Measurements from ENCODE around the gene CELF4. TPM values are rescaled to one million over a fixed set of nuclear protein-coding genes. Genes with fewer than 3 reads are reported as not detected.

CELF4 gene
- total RNA-seq, 2 donors from 2014 or later, result 3.3 to 4.7 TPM

DNA sequence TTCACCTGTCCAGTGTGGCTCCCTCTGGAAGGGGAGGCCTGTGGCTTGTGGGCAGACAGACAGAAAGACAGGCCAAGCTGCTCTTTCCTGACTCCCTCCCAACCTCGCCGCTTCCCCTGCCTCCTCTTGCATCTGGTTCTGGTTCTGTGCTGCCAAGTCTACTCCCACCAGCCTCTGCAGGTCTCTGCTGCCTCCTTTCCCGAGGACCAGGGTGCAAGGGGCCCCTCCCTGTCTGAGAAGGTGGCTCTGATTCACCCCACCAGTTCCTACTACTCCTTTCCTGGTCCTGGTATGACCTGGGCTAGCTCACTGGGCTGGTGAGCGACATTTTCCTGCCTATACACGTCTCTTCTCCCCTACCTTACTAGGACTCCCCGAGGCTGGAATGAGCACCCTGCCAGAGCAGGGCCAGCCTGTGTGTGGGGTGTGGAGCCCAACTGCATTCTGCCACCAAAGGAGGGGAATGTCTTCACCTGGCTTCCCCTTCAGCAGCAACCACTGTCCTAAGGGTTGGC, 238.5 kb downstream of the CELF4 start:
- Histone ChIP-seq H3K9me3 (no peaks in the 10 kb centered on the region), H3K27ac (no peak overlapping the region), H3K27me3 (no peaks in the 10 kb centered on the region), H3K36me3 (replicated peaks in 1 of 2; ENCODE audit: insufficient read depth in 1 of 2, low read depth in 2 of 2) (no peaks in the 10 kb centered on the region), H3K4me1 (no peaks in the 10 kb centered on the region), H3K4me3 (no peak overlapping the region)
- intact Hi-C loops (cut with DNase I), result no loop called here
- no peak for ATAC-seq
- TF ChIP-seq POLR2A (IDR thresholded peaks at IDR 0.05), result no peak
- TF ChIP-seq, protein P1, sequence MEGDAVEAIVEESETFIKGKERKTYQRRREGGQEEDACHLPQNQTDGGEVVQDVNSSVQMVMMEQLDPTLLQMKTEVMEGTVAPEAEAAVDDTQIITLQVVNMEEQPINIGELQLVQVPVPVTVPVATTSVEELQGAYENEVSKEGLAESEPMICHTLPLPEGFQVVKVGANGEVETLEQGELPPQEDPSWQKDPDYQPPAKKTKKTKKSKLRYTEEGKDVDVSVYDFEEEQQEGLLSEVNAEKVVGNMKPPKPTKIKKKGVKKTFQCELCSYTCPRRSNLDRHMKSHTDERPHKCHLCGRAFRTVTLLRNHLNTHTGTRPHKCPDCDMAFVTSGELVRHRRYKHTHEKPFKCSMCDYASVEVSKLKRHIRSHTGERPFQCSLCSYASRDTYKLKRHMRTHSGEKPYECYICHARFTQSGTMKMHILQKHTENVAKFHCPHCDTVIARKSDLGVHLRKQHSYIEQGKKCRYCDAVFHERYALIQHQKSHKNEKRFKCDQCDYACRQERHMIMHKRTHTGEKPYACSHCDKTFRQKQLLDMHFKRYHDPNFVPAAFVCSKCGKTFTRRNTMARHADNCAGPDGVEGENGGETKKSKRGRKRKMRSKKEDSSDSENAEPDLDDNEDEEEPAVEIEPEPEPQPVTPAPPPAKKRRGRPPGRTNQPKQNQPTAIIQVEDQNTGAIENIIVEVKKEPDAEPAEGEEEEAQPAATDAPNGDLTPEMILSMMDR (IDR thresholded peaks at IDR 0.05), result no peak
- WGBS, 2 donors, result 64 to 75% methylated on average over 6 of the region's 6 CpGs
- DNase-seq, result no peak

DNA sequence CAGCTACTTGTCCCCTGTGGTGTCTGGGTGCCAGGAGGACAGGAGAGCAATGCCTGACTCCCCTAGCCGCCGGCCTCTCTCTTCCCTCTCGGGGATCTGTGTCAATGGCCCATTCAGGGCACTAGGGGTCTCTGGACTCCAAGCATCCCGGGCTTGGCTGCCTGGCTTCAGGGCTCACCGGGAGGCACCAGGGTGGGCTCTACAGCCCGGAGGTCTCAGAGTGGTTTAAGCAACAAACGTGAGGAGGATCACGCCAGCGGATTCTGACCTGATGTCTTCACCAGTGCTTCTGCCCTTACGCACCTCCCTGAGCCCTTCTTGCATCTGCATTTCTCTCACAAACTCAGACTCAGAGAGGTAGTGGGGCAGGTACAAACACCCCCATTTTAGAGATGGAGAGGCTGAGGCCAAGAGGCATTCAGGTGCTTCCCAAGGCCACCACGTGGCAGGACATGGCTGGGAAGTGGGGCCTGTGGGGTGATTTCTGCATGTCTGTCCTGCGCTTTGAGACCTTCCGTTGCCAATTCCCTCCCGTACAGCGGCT, 243.0 kb downstream of the CELF4 start:
- ATAC-seq (peak; percentile 55), DNase-seq (peak; percentile 30 to 53 (median 40))
- Histone ChIP-seq H3K27me3 (no peaks in the 10 kb centered on the region), H3K36me3 (replicated peaks in 1 of 2; ENCODE audit: insufficient read depth in 1 of 2, low read depth in 2 of 2) (no peaks in the 10 kb centered on the region), H3K4me3 (no peak overlapping the region), H3K4me1 (no peaks in the 10 kb centered on the region), H3K27ac (no peak overlapping the region), H3K9me3 (no peaks in the 10 kb centered on the region)
- 18 to 42% methylated on average over 10 to 15 of the region's 15 CpGs for WGBS, 2 donors
- intact Hi-C loops (cut with DNase I), result no loop called here
- TF ChIP-seq POLR2A (IDR thresholded peaks at IDR 0.05), result no peak
- TF ChIP-seq, protein P1 (IDR thresholded peaks at IDR 0.05), result peak; percentile 49 to 63 (median 56)

DNA sequence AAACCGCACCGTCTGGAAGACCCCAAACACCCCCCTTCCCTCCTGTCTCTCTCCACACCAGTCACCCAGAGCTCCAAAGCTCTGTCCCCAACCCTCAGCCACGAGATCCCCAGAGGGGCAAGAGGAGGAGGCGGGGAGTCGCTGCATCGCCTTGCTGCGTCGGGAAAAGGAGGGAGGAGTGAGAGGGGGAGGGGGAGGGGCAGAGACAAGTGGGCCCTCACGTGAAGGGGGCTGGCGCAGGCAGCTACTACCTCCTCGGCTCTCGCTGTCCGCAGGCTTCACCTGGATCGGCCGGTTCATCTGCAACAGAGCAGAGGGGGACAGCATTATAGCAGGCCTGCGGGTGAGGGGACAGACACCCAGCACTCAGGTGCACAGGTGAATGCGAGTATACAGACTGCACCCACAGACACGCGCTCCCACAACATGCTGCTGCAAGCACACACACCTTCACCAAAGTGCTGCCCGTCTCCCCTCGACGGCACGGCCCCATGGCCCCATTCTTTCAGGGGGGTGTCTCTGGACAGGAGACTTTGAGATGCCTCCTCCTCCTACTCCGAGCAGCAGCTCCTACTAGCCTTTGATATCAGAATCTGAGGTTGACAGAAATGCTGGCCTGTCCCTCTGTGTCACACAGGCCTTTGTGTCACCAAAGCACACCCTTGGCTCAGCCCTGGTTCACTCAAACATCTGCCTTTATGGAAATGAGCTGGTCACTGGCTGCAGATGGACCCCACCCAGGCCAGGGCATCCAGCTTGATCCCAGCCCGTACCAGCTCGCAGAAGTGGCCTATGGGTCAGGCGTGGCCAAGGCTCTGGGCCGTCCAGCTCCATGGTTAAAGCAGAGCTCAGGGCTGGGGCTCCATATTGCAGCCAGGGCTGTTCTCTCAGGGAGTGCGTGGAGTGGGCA, 243.8 kb downstream of the CELF4 start:
- no peak for DNase-seq
- intact Hi-C loops (cut with DNase I), result no loop called here
- no peak for ATAC-seq
- Histone ChIP-seq H3K36me3 (replicated peaks in 1 of 2; ENCODE audit: insufficient read depth in 1 of 2, low read depth in 2 of 2) (no peaks in the 10 kb centered on the region), H3K4me1 (no peaks in the 10 kb centered on the region), H3K27ac (no peak overlapping the region), H3K27me3 (no peaks in the 10 kb centered on the region), H3K4me3 (no peak overlapping the region), H3K9me3 (no peaks in the 10 kb centered on the region)
- no peak for TF ChIP-seq POLR2A (IDR thresholded peaks at IDR 0.05)
- TF ChIP-seq, protein P1 (IDR thresholded peaks at IDR 0.05), result no peak
- 68 to 70% methylated on average over 23 to 29 of the region's 29 CpGs for WGBS, 2 donors

DNA sequence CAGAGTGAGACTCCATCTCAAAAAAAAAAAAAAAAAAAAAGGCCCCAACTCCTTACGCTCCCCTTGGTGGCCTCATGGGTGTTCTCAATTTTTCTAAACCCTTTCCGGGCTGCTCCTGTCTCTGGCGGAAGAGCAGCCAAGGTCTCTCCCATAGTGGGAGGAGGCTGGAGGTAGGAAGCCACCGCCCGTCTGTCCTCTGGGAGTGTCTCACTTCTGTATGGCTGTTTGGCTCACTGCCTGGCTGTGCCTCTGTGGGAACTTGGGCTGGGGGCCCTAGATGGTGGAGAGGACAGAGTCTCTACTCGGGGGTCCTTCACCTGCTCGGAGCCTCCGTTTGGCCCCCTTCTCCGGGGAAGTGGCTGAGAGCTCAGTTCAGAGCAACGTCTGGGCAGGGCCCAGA, 245.3 kb downstream of the CELF4 start:
- no peak overlapping the region for H3K4me3 ChIP-seq
- WGBS, 2 donors, result 76 to 77% methylated on average over 10 of the region's 10 CpGs
- no peaks in the 10 kb centered on the region for H3K4me1 ChIP-seq
- H3K9me3 ChIP-seq, result no peaks in the 10 kb centered on the region
- DNase-seq, result no peak
- TF ChIP-seq, protein P1 (IDR thresholded peaks at IDR 0.05), result no peak
- no peak for TF ChIP-seq POLR2A (IDR thresholded peaks at IDR 0.05)
- no peak overlapping the region for H3K27ac ChIP-seq
- intact Hi-C loops (cut with DNase I), result no loop called here
- H3K27me3 ChIP-seq, result no peaks in the 10 kb centered on the region
- H3K36me3 ChIP-seq (replicated peaks in 1 of 2; ENCODE audit: insufficient read depth in 1 of 2, low read depth in 2 of 2), result no peaks in the 10 kb centered on the region
- ATAC-seq, result no peak

Measured in body of pancreas (tissue), 4 donors.